H9 (cell line): ENCODE data around the gene GLS. TPM values are rescaled to one million over a fixed set of nuclear protein-coding genes. Genes with fewer than 3 reads are reported as not detected.
A peak's percentile ranks its signal among the peaks of the same experiment; 100 is the strongest.

ENCODE experiments used
- DNase-seq: peaks from one replicate; pipeline ENCODE4 v3.0.0-alpha.2; 2017
- H2AFZ ChIP-seq: one replicate; pipeline ENCODE4 v1.6.1; 2013; ENCODE audit warnings: mild to moderate bottlenecking, low read length, control low read depth, moderate library complexity
- H2AK5ac ChIP-seq: 2 replicates; pipeline ENCODE4 v1.6.1; 2013; ENCODE audit warnings: low read length, control low read depth, mixed read lengths; ENCODE audit not compliant: insufficient read length
- H2BK120ac ChIP-seq: one replicate; pipeline ENCODE4 v1.6.1; 2013; ENCODE audit warnings: low read depth, mild to moderate bottlenecking, low read length, control low read depth, inconsistent platforms; ENCODE audit not compliant: poor library complexity, severe bottlenecking
- H2BK12ac ChIP-seq: 2 replicates; pipeline ENCODE4 v1.6.1; 2013; ENCODE audit warnings: low read length, control low read depth, mixed read lengths, low read depth; ENCODE audit not compliant: insufficient read length
- H2BK15ac ChIP-seq: 2 replicates; pipeline ENCODE4 v1.6.1; 2013; ENCODE audit warnings: low read depth, low read length, control low read depth
- H2BK20ac ChIP-seq: one replicate; pipeline ENCODE4 v1.6.1; 2013; ENCODE audit warnings: low read depth, mild to moderate bottlenecking, low read length, control low read depth, inconsistent platforms; ENCODE audit not compliant: poor library complexity, severe bottlenecking
- H2BK5ac ChIP-seq: 2 replicates; pipeline ENCODE4 v1.6.1; 2013; ENCODE audit warnings: low read length, control low read depth, mixed read lengths; ENCODE audit not compliant: insufficient read length
- H3K14ac ChIP-seq: 2 replicates; pipeline ENCODE4 v1.6.1; 2013; ENCODE audit warnings: low read length, control low read depth; ENCODE audit not compliant: insufficient read depth
- H3K18ac ChIP-seq: 2 replicates; pipeline ENCODE4 v1.6.1; 2013; ENCODE audit warnings: low read depth, mild to moderate bottlenecking, mixed read lengths, low read length, control low read depth; ENCODE audit not compliant: insufficient read length
- H3K23ac ChIP-seq: 2 replicates; pipeline ENCODE4 v1.6.1; 2013; ENCODE audit warnings: low read length, control low read depth, mixed read lengths, low read depth; ENCODE audit not compliant: insufficient read length
- H3K23me2 ChIP-seq: 2 replicates; pipeline ENCODE4 v1.6.1; 2013; ENCODE audit warnings: low read depth, mild to moderate bottlenecking, mixed read lengths, low read length, control low read depth; ENCODE audit not compliant: insufficient read length, poor library complexity, severe bottlenecking
- H3K27ac ChIP-seq: 2 replicates; pipeline ENCODE4 v1.5.1; 2013; ENCODE audit warnings: low read length, control low read depth, mixed read lengths, low read depth; ENCODE audit not compliant: insufficient read length
- H3K27me3 ChIP-seq: 2 replicates; pipeline ENCODE4 v1.6.1; 2013; ENCODE audit warnings: low read length, control low read depth, inconsistent platforms; ENCODE audit not compliant: insufficient read depth
- H3K4ac ChIP-seq: 2 replicates; pipeline ENCODE4 v1.6.1; 2013; ENCODE audit warnings: low read depth, mild to moderate bottlenecking, control low read depth, inconsistent platforms, low read length, moderate library complexity
- H3K4me1 ChIP-seq: 2 replicates; pipeline ENCODE4 v1.6.1; 2013; ENCODE audit warnings: low read length, control low read depth, inconsistent platforms; ENCODE audit not compliant: insufficient read depth
- H3K4me2 ChIP-seq: 2 replicates; pipeline ENCODE4 v1.6.1; 2013; ENCODE audit warnings: low read length, control low read depth, mixed read lengths; ENCODE audit not compliant: insufficient read length, insufficient read depth
- H3K56ac ChIP-seq: 2 replicates; pipeline ENCODE4 v1.6.1; 2013; ENCODE audit warnings: low read depth, mild to moderate bottlenecking, mixed read lengths, low read length, control low read depth; ENCODE audit not compliant: insufficient read length
- H3K79me1 ChIP-seq: 2 replicates; pipeline ENCODE4 v1.6.1; 2013; ENCODE audit warnings: low read depth, mild to moderate bottlenecking, moderate library complexity, low read length, control low read depth, inconsistent platforms; ENCODE audit not compliant: insufficient read depth, poor library complexity, severe bottlenecking
- H3K79me2 ChIP-seq: 2 replicates; pipeline ENCODE4 v1.6.1; 2013; ENCODE audit warnings: low read length, control low read depth, inconsistent platforms; ENCODE audit not compliant: insufficient read depth
- H3K9ac ChIP-seq: 2 replicates; pipeline ENCODE4 v1.6.1; 2013; ENCODE audit warnings: low read length, control low read depth, mixed read lengths; ENCODE audit not compliant: insufficient read length; ENCODE audit errors: extremely low read depth
- H3K9me3 ChIP-seq: one replicate; pipeline ENCODE4 v1.6.1; 2013; ENCODE audit warnings: low read depth, low read length, inconsistent platforms; ENCODE audit not compliant: control insufficient read depth
- H3T11ph ChIP-seq: one replicate; pipeline ENCODE4 v1.6.1; 2013; ENCODE audit warnings: mild to moderate bottlenecking, low read length, control low read depth, inconsistent platforms
- H4K20me1 ChIP-seq: one replicate; pipeline ENCODE4 v1.6.1; 2013; ENCODE audit not compliant: control insufficient read depth, insufficient read length, insufficient read depth
- H4K5ac ChIP-seq: 2 replicates; pipeline ENCODE4 v1.6.1; 2013; ENCODE audit warnings: low read depth, mild to moderate bottlenecking, mixed read lengths, low read length, control low read depth; ENCODE audit not compliant: insufficient read length
- H4K8ac ChIP-seq: replicated peaks from 2 replicates; pipeline ENCODE4 v1.6.1; 2013; ENCODE audit warnings: low read length, control low read depth, mixed read lengths, low read depth; ENCODE audit not compliant: insufficient read length
- H4K91ac ChIP-seq: 2 replicates; pipeline ENCODE4 v1.6.1; 2013; ENCODE audit warnings: low read depth, mild to moderate bottlenecking, moderate library complexity, mixed read lengths, low read length, control low read depth; ENCODE audit not compliant: insufficient read length
- H3K27ac Mint-ChIP-seq, 3 experiments: 2 replicates in 2 of 3; 3 replicates in 1 of 3; pipeline ENCODE4 v1.8.0; 2020 to 2021; ENCODE audit warnings: mixed read lengths in 3 of 3, mild to moderate bottlenecking in 1 of 3, moderate library complexity in 1 of 3
- H3K27me3 Mint-ChIP-seq: 2 replicates; pipeline ENCODE4 v1.8.0; 2021; ENCODE audit warnings: low read depth, mild to moderate bottlenecking, moderate library complexity, mixed read lengths
- H3K36me3 Mint-ChIP-seq, 3 experiments: 2 replicates in 2 of 3; 3 replicates in 1 of 3; pipeline ENCODE4 v1.8.0; 2020 to 2021; ENCODE audit warnings: low read depth in 3 of 3, mixed read lengths in 3 of 3; ENCODE audit not compliant: insufficient read depth in 1 of 3
- H3K4me1 Mint-ChIP-seq, 2 experiments: 2 replicates each; pipeline ENCODE4 v1.8.0; 2020; ENCODE audit warnings: mixed read lengths in 2 of 2
- H3K4me3 Mint-ChIP-seq, 2 experiments: 2 replicates in 1 of 2; 3 replicates in 1 of 2; pipeline ENCODE4 v1.8.0; 2020 to 2021; ENCODE audit warnings: mild to moderate bottlenecking in 2 of 2, mixed read lengths in 2 of 2, moderate library complexity in 1 of 2
- H3K9me3 Mint-ChIP-seq, 2 experiments: 2 replicates in 1 of 2; 3 replicates in 1 of 2; pipeline ENCODE4 v1.8.0; 2020; ENCODE audit warnings: mild to moderate bottlenecking in 2 of 2, mixed read lengths in 2 of 2, moderate library complexity in 1 of 2
- WGBS: extraction: QIAGEN DNeasy Blood & Tissue Kit; methylation state at CpG from one replicate; pipeline ENCODE4 v1.1.7; 2013; ENCODE audit warnings: missing lambda C conversion rate, low lambda C conversion rate, mixed read lengths; ENCODE audit not compliant: insufficient read length; ENCODE audit errors: extremely low coverage; 5-methylcytosine and 5-hydroxymethylcytosine counted together
- total RNA-seq: library from RNA; stranded (reverse); gene quantifications from 2 replicates; pipeline ENCODE4 v1.2.1, GENCODE V29; 2021
- TF ChIP-seq, protein P1 (sequence below): fragments of 200-600 bp; sonication (generic); conservative IDR thresholded peaks from 3 replicates; pipeline ENCODE4 v1.8.0; 2021; ENCODE audit warnings: antibody characterized with exemption, mild to moderate bottlenecking

The GLS gene
- total RNA-seq, 1 experiment from 2014 or later, result 69.3 TPM

DNA sequence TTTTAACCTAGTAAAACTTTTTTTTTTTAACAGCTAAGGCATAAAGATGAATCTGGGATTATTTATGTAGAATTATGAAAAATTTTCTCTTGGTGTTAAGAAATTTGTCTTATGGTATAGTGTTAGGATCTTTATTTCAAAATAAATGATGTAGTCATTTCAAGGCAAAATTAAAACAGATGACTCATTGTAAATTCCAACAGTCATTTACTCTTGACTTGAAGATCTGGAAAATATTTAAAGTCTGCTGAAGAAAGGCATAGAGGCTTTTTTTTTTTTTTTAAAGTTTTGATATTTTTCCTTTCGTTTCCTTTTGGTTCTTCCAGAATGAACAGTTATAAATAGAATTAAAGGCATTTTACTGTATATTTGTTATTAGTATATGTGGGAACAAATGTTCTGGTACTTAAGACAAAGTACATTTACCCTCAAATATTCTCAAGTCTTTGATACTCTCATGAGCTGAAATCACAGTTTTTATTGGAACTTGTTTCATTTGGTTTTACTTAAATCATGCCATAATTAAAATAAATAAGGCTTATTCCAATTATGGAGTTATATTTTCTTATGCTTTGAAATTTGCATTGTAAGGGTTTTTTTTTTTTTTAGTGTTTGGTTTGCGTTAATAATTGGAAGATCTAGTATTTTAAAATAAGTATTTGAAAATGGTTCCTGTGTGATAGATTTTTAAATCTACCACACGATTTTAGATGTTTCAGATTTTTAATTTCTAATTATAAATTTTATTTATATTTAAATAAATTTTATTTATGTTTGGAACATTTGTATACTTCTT lies 29.9 kb downstream of the GLS start:
- H3K4ac ChIP-seq, result no peak overlapping the region
- no peak overlapping the region for H3K9ac ChIP-seq
- H4K8ac ChIP-seq, result no peak overlapping the region
- H4K91ac ChIP-seq, result no peak overlapping the region
- no peak overlapping the region for H4K5ac ChIP-seq
- no peak overlapping the region for H2AK5ac ChIP-seq
- H2AFZ ChIP-seq, result no peak overlapping the region
- no peak overlapping the region for H3K4me3 Mint-ChIP-seq
- no peaks in the 10 kb centered on the region for H3K9me3 Mint-ChIP-seq
- H4K20me1 ChIP-seq, result no peaks in the 10 kb centered on the region
- no peak overlapping the region for H3K14ac ChIP-seq
- peaks cover 12 to 18% (median 15%) of the 10 kb centered on the region in 3 experiments; a peak in 6 of 7 replicates for H3K36me3 Mint-ChIP-seq
- H3K23ac ChIP-seq, result no peak overlapping the region
- no peak for DNase-seq
- no peak overlapping the region for H3K4me2 ChIP-seq
- H2BK5ac ChIP-seq, result no peak overlapping the region
- no peak overlapping the region for H3T11ph ChIP-seq
- no peak overlapping the region for H2BK120ac ChIP-seq
- no peak overlapping the region for H2BK15ac ChIP-seq
- H3K79me1 ChIP-seq, result no peaks in the 10 kb centered on the region
- H3K27me3 Mint-ChIP-seq, result no peaks in the 10 kb centered on the region
- H3K4me1 ChIP-seq, result no peaks in the 10 kb centered on the region
- WGBS, result no CpG with 5 or more reads among the region's 3 CpGs
- no peak overlapping the region for H3K18ac ChIP-seq
- no peaks in the 10 kb centered on the region for H3K23me2 ChIP-seq
- H3K27ac ChIP-seq, result no peak overlapping the region
- H3K9me3 ChIP-seq, result no peaks in the 10 kb centered on the region
- no peaks in the 10 kb centered on the region for H3K27me3 ChIP-seq
- no peaks in the 10 kb centered on the region for H3K4me1 Mint-ChIP-seq
- H2BK20ac ChIP-seq, result no peak overlapping the region
- no peak overlapping the region for H3K56ac ChIP-seq
- H3K79me2 ChIP-seq, result no peaks in the 10 kb centered on the region
- TF ChIP-seq, protein P1, sequence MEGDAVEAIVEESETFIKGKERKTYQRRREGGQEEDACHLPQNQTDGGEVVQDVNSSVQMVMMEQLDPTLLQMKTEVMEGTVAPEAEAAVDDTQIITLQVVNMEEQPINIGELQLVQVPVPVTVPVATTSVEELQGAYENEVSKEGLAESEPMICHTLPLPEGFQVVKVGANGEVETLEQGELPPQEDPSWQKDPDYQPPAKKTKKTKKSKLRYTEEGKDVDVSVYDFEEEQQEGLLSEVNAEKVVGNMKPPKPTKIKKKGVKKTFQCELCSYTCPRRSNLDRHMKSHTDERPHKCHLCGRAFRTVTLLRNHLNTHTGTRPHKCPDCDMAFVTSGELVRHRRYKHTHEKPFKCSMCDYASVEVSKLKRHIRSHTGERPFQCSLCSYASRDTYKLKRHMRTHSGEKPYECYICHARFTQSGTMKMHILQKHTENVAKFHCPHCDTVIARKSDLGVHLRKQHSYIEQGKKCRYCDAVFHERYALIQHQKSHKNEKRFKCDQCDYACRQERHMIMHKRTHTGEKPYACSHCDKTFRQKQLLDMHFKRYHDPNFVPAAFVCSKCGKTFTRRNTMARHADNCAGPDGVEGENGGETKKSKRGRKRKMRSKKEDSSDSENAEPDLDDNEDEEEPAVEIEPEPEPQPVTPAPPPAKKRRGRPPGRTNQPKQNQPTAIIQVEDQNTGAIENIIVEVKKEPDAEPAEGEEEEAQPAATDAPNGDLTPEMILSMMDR, result no peak
- H2BK12ac ChIP-seq, result no peak overlapping the region
- H3K27ac Mint-ChIP-seq, result 0 out of 7 replicates have a peak overlapping the region, but pooled peaks of 1 of the 3 experiments have one; percentile 59
